ENCODE measurements around the gene DUOX2. TPM values are rescaled to one million over a fixed set of nuclear protein-coding genes. Genes with fewer than 3 reads are reported as not detected.

The DUOX2 gene
- total RNA-seq, 2 donors from 2014 or later, result 0.08 to 0.11 TPM

- TF ChIP-seq CTCF (IDR thresholded peaks at IDR 0.05), result no peak
- H3K4me1 ChIP-seq, result no peaks in the 10 kb centered on the region
- H3K27me3 ChIP-seq, result no peaks in the 10 kb centered on the region
Measured at GRCh38 chr15:45149060-45149459, 35.1 kb upstream of the DUOX2 start.

GRCh38 chr15:45148076-45149059, 34.4 kb upstream of the DUOX2 start:
- H3K36me3 ChIP-seq, result no peaks in the 10 kb centered on the region
- H3K4me1 ChIP-seq, result no peaks in the 10 kb centered on the region
- no peak overlapping the region for H3K4me3 ChIP-seq
- no peak overlapping the region for H3K27ac ChIP-seq
- H3K9me3 ChIP-seq, result no peaks in the 10 kb centered on the region
- H3K27me3 ChIP-seq, result no peaks in the 10 kb centered on the region
- TF ChIP-seq CTCF (IDR thresholded peaks at IDR 0.05), result no peak
- DNase-seq (ENCODE audit: low spot score), result no peak

More at GRCh38 chr15:45149060-45149459, 35.1 kb upstream of the DUOX2 start:
- no peak overlapping the region for H3K4me3 ChIP-seq
- H3K9me3 ChIP-seq, result no peaks in the 10 kb centered on the region
- no peaks in the 10 kb centered on the region for H3K36me3 ChIP-seq
- no peak for DNase-seq (ENCODE audit: low spot score)
- H3K27ac ChIP-seq, result no peak overlapping the region

- DNase-seq (ENCODE audit: low spot score), result no peak
- H3K4me3 ChIP-seq, result no peak overlapping the region
Measured at GRCh38 chr15:45147606-45148005, 33.6 kb upstream of the DUOX2 start.

GRCh38 chr15:45146405-45146804, 32.4 kb upstream of the DUOX2 start:
- no peak overlapping the region for H3K4me3 ChIP-seq
- H3K27ac ChIP-seq, result no peak overlapping the region
- H3K27me3 ChIP-seq, result no peaks in the 10 kb centered on the region
- no peak for DNase-seq (ENCODE audit: low spot score)
- H3K36me3 ChIP-seq, result no peaks in the 10 kb centered on the region
- no peaks in the 10 kb centered on the region for H3K9me3 ChIP-seq
- no peak for TF ChIP-seq CTCF (IDR thresholded peaks at IDR 0.05)
- no peaks in the 10 kb centered on the region for H3K4me1 ChIP-seq

More at GRCh38 chr15:45147606-45148005, 33.6 kb upstream of the DUOX2 start:
- no peaks in the 10 kb centered on the region for H3K36me3 ChIP-seq
- no peaks in the 10 kb centered on the region for H3K9me3 ChIP-seq
- TF ChIP-seq CTCF (IDR thresholded peaks at IDR 0.05), result no peak
- H3K4me1 ChIP-seq, result no peaks in the 10 kb centered on the region
- H3K27me3 ChIP-seq, result no peaks in the 10 kb centered on the region
- no peak overlapping the region for H3K27ac ChIP-seq

- TF ChIP-seq CTCF (IDR thresholded peaks at IDR 0.05), result no peak
- DNase-seq (ENCODE audit: low spot score), result no peak
Measured at GRCh38 chr15:45144775-45145174, 30.8 kb upstream of the DUOX2 start.

More at GRCh38 chr15:45144775-45145174, 30.8 kb upstream of the DUOX2 start:
- no peaks in the 10 kb centered on the region for H3K36me3 ChIP-seq
- H3K9me3 ChIP-seq, result no peaks in the 10 kb centered on the region
- no peaks in the 10 kb centered on the region for H3K27me3 ChIP-seq
- H3K27ac ChIP-seq, result no peak overlapping the region
- H3K4me3 ChIP-seq, result no peak overlapping the region
- no peaks in the 10 kb centered on the region for H3K4me1 ChIP-seq
